GM12801 (cell line): ENCODE data around the gene FUT7.

ENCODE experiments used
- TF ChIP-seq, protein P1 (sequence below): IDR thresholded peaks from one replicate; pipeline ENCODE4 v1.5.1; 2011; ENCODE audit warnings: control low read depth; ENCODE audit not compliant: insufficient read length; ENCODE audit errors: extremely low read depth

The FUT7 gene

DNA sequence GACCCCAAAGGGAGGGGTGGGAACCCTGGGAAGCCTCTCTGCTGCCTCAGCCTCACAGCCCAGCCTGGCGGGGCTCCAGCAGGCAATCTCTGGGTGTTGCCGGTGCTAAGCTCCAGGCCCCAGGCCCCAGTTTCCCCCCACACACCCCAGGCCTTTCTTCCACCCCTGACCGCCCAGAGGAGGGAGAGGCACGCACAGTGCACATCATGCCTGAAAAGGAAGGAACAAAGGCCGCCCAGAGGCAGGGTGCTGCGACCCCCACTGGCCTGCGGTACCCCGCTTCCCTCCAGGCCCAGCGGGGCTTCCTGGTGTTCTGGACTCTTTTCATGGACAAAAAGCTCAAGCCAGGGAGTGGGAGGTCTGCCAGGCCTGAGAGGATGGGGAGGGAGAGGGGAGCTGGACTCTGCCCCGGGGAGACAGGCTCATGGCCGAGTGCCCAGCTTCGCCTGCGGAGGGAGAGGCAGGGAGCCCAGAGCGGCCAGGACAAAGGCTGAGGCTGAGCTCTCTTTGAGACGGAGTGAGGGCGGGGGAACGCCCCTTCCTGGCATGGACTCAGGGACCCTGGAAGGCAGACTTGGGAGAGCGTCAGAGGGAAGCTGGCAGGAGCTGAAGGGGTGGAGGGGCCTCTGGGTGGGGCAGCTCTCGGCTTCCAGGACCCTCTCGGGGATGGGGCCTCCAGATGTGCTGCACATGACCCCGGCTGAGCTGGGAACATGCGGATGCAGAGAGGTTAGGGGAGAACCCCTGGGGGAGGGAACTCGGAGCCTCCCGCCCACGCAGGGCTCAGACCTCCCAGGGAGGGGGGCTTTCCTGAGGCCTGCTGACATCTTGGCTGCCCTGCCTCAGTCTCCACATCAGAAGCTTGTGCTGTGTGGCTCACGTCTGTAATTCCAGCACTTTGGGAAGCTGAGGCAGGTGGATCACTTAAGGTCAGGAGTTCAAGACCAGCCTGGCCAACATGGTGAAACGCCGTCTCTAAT lies 23.8 kb upstream of the FUT7 start:
- TF ChIP-seq, protein P1, sequence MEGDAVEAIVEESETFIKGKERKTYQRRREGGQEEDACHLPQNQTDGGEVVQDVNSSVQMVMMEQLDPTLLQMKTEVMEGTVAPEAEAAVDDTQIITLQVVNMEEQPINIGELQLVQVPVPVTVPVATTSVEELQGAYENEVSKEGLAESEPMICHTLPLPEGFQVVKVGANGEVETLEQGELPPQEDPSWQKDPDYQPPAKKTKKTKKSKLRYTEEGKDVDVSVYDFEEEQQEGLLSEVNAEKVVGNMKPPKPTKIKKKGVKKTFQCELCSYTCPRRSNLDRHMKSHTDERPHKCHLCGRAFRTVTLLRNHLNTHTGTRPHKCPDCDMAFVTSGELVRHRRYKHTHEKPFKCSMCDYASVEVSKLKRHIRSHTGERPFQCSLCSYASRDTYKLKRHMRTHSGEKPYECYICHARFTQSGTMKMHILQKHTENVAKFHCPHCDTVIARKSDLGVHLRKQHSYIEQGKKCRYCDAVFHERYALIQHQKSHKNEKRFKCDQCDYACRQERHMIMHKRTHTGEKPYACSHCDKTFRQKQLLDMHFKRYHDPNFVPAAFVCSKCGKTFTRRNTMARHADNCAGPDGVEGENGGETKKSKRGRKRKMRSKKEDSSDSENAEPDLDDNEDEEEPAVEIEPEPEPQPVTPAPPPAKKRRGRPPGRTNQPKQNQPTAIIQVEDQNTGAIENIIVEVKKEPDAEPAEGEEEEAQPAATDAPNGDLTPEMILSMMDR = no peak

DNA sequence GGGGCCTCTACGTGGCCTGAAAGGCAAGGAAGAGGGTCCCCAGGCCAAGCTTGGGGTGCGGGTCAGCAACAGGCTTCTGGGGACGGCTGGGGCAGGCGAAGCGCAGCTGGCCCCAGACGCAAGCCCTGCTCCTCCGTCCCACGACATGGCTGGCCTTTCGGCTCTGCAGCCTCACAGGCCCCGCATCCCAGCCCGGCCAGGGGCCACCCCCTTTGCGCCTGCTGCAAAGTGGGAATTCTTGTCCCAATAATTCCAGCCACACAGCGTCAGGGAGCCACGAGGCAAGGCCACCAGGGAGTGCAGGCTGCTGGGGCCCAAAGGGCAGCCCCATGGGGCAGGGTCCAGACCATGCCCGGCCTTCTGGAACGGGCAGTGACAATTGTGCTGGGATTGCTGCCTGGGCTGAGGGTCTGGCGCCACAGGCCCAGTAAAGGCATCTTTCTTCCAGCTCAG lies 23.1 kb upstream of the FUT7 start:
- TF ChIP-seq, protein P1 = no peak

DNA sequence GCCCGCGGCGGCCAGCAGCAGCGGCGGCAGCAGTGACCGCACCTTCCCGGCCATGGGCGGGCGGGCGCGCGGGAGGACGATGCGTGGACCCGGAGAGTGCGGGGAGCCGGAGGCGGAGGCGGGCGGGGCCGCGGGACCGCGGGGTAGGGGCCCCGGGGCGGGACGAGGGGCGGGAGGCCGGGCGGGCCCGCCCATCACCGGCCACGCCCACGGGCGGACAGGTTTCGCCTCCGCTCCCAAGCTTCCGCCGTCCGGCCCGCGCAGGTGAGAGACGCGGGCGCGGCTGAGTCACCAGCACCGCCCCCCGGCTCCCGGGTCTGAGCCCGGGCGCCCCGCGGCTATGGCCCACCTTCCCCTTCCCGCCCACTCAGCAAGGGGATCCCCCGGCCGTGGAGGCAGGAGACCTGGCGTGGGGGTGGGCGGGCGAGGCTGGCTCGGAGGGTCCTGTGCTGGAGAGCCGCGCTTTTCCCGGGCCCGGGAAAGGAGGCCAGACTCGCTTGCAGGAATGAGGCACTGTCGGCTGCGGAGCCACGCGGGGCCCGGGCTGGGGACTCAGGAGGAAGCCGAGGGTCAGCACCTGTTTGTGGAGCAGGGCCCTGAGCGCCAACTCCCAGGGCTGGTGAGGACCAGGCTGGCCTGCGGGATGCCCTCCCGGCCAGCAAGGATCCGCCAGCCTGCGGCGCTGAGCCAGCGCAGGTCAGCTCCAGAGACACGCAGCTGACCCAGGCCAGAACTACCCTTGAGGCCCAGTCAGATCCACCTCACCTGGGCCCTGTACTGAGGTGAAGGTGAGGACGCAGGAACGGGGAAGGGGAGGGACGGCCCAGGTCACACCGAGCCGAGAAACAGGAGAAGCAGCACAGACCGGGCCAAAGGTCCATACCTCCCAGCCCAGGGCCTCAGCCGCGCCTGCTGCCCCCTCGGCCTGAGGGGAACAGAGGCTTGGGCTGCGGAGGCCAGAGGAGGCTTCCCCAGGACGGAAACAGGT lies 22.4 kb upstream of the FUT7 start, which contains the start of gene ENTPD2:
ENTPD2 (minus strand) TSS at position 118 of the 988 bp plus-strand sequence; CDS start at position 54, 64 bp downstream.
- TF ChIP-seq, protein P1 = no peak

DNA sequence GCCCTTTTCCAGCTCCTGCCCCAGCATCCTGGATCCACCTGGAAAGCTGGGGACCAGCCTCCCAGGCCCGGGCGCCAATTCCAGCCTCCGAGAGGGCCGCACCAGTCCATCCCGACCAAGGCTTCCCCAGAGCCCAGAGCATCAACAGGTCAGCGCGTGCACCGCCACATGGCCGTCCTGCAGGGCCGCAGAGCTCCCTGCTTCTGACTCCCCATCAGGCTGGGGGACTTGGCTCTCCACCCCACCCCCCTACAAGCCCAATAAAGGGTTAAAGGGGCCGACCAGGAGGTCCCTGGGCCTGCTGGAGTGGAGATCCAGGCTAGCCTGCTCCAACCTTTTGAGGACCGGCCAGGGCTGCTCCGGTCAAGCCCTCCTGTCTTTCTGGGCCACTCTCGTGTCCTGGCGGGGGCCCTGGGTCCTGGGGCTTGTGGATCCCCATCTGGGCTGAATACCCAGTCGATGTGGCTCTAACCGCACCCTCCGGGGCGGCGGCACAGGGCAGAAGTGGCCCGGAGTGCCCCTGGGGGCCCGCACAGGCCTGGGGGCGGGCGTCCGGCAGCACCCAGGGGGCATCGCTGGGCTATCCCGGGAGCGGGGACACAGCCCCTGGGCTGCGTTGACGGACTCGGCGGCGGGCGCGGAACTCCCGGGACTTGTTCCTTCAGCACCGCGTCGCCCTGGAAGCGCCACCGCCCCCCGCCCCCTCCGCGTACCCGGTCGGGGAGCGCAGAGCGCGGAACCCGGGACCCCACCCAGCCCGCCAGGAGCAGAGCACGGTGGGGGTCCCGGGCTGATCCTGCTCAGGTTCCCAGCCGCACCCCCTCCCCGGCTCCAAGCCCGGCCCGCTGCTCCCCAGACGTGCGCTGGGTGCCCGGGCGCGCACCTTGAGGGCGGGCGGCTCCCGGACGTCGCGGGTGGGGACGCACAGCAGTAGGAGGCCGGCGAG lies 21.4 kb upstream of the FUT7 start:
- TF ChIP-seq, protein P1 = no peak

DNA sequence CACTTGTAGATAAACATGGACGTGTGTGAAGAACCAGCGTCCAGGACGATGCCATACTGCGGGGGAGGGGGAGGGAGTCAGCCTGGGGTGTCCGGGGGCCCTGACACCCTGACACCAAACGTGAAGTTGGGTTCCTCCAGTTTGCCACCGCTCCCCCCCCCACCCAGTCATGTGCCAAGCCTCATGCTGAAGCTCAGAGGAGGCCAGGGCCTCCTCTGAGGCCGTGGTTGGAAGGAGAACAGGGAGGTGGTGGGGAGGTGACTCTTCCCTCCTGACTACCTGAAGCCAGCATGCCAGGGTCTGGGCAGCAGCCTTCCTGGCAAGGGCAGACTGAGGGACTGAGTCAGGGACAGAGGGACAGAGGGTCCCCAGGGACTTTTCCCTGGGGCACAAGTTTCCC lies 20.4 kb upstream of the FUT7 start:
- TF ChIP-seq, protein P1 = no peak

DNA sequence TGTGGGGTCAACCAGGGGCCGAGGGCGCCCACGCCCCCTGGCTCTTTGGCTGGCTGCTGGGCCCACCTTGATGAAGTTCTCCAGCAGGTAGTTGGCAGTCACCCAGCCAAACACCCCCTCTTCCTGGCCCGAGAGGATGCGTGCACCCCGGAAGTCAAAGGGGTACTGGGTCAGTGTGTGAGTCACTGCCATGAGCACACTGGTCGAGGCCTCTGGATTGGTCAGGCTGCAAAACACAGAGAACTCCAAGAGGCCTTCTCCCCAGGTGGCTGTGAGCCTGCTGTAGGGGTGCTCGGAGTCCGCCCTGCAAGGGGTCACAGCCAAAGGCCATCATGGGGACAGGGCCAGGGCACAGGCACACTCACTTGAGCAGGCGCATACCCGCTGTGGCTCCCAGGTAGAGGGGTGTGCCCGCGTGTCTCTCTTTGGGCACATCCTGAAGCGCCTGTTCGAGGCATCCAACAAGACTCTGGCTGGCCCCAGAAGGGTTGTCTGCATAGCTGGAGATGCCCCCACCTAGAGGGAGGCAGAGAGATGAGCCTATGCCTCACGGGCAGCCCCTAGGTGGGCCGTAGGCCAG lies 19.3 kb upstream of the FUT7 start:
- TF ChIP-seq, protein P1 = no peak
